Chondrocyte (in vitro differentiated cells): Measurements from ENCODE around the gene TRIM59. TPM values are rescaled to one million over a fixed set of nuclear protein-coding genes. Genes with fewer than 3 reads are reported as not detected.
A peak's percentile ranks its signal among the peaks of the same experiment; 100 is the strongest.

Experiments
- DNase-seq: peaks from one replicate; pipeline ENCODE4 v3.0.0; 2021; ENCODE audit warnings: mixed read lengths, low spot score
- H3K27ac Mint-ChIP-seq: one replicate; pipeline ENCODE4 v1.8.0; 2021; ENCODE audit warnings: mild to moderate bottlenecking, moderate library complexity, mixed read lengths; ENCODE audit not compliant: unreplicated experiment
- H3K27me3 Mint-ChIP-seq: 2 replicates; pipeline ENCODE4 v1.8.0; 2021; ENCODE audit warnings: low read depth, mixed read lengths
- H3K36me3 Mint-ChIP-seq: 2 replicates; pipeline ENCODE4 v1.8.0; 2021; ENCODE audit warnings: low read depth, mixed read lengths
- H3K4me1 Mint-ChIP-seq: 2 replicates; pipeline ENCODE4 v1.8.0; 2021; ENCODE audit warnings: low read depth, mild to moderate bottlenecking, mixed read lengths
- H3K4me3 Mint-ChIP-seq: one replicate; pipeline ENCODE4 v1.8.0; 2021; ENCODE audit warnings: mild to moderate bottlenecking, moderate library complexity, mixed read lengths; ENCODE audit not compliant: unreplicated experiment
- H3K9me3 Mint-ChIP-seq: 2 replicates; pipeline ENCODE4 v1.8.0; 2021; ENCODE audit warnings: low read depth, mixed read lengths
- CTCF ChIP-seq: fragments of 200-600 bp; sonication (generic); IDR thresholded peaks from 2 replicates; pipeline ENCODE4 v1.5.0; 2021; ENCODE audit warnings: antibody characterized with exemption, mild to moderate bottlenecking, moderate library complexity
- long read RNA-seq: library from polyadenylated mRNA; stranded (forward); transcript quantifications from one replicate; pipeline ENCODE4 v2.0.0, GENCODE V29; 2021
- total RNA-seq: library from RNA; stranded (reverse); gene quantifications from 3 replicates; pipeline ENCODE4 v1.2.1, GENCODE V29; 2021

Gene TRIM59
- total RNA-seq, result 25.3 to 26.7 TPM (median 25.5 TPM) in 3 replicates
- long read RNA-seq, partial matches to known transcripts, result 0 of 5 reads
- long read RNA-seq, other reads (novel, unspliced or antisense), result 1 of 5 reads

- peak within 1 kb of the TSS; percentile 94 for H3K4me3 Mint-ChIP-seq
Observed at GRCh38 chr3:160449636-160450598, at the start of gene TRIM59. TRIM59 (minus strand) TSS chr3:160449786; CDS start chr3:160439183, 10,603 bp downstream.

GRCh38 chr3:160498202-160498601 lies 48.6 kb upstream of the TRIM59 start:
- no peak for TF ChIP-seq CTCF
- DNase-seq, result no peak
- Mint-ChIP-seq H3K36me3 (peaks cover 19% of the 10 kb centered on the region), H3K4me3 (no peak overlapping the region), H3K27me3 (no peaks in the 10 kb centered on the region), H3K27ac (no peak overlapping the region), H3K4me1 (no peaks in the 10 kb centered on the region), H3K9me3 (no peaks in the 10 kb centered on the region)

More at GRCh38 chr3:160449636-160450598, at the start of gene TRIM59:
- Mint-ChIP-seq H3K27ac (peak within 1 kb of the TSS; percentile 99), H3K4me1 (peaks cover 49% of the 10 kb centered on the region), H3K36me3 (peaks cover 3% of the 10 kb centered on the region), H3K9me3 (no peaks in the 10 kb centered on the region), H3K27me3 (no peaks in the 10 kb centered on the region)
- peak; percentile 97 for DNase-seq
- peak; percentile 45 for TF ChIP-seq CTCF

- H3K27ac Mint-ChIP-seq, result no peak overlapping the region
- TF ChIP-seq CTCF, result no peak
- H3K9me3 Mint-ChIP-seq, result no peaks in the 10 kb centered on the region
- peaks cover 3% of the 10 kb centered on the region for H3K36me3 Mint-ChIP-seq
- no peaks in the 10 kb centered on the region for H3K27me3 Mint-ChIP-seq
- no peak for DNase-seq
- no peak overlapping the region for H3K4me3 Mint-ChIP-seq
- peaks cover 8% of the 10 kb centered on the region for H3K4me1 Mint-ChIP-seq
Observed at GRCh38 chr3:160490166-160490565, 40.6 kb upstream of the TRIM59 start.

GRCh38 chr3:160486459-160486869 lies 36.9 kb upstream of the TRIM59 start:
- Mint-ChIP-seq H3K9me3 (no peaks in the 10 kb centered on the region), H3K36me3 (no peaks in the 10 kb centered on the region), H3K27ac (no peak overlapping the region), H3K4me3 (no peak overlapping the region), H3K27me3 (no peaks in the 10 kb centered on the region), H3K4me1 (peaks cover 14% of the 10 kb centered on the region)
- DNase-seq, result no peak
- peak; percentile 95 for TF ChIP-seq CTCF

- TF ChIP-seq CTCF, result no peak
- Mint-ChIP-seq H3K27me3 (no peaks in the 10 kb centered on the region), H3K4me1 (peaks cover 41% of the 10 kb centered on the region), H3K36me3 (no peaks in the 10 kb centered on the region), H3K4me3 (no peak overlapping the region), H3K9me3 (no peaks in the 10 kb centered on the region), H3K27ac (no peak overlapping the region)
- no peak for DNase-seq
Observed at GRCh38 chr3:160482796-160483195, 33.2 kb upstream of the TRIM59 start.
